Left lung (tissue), 10 donors: ENCODE measurements around the gene RAB7A. TPM values are rescaled to one million over a fixed set of nuclear protein-coding genes. Genes with fewer than 3 reads are reported as not detected.
"Not testable (repeated sequence)": the region's sequence is repeated elsewhere in the genome, so short reads cannot be mapped to it uniquely, and the experiment has no call there.

Source experiments
- ATAC-seq: fragments of 200-7000 bp; cut with Tn5 transposase; one replicate; pipeline ENCODE4 v1.9.1; 2020; ENCODE audit warnings: moderate library complexity
- DNase-seq, 4 donors: peaks; one replicate each; pipeline ENCODE4 v3.0.0-alpha.2; 2013 to 2020
- H3K27ac ChIP-seq, 2 donors: fragments of 200-600 bp; sonication (generic) in 1 of 2; one replicate each; pipeline versions ENCODE4 v1.5.0 to v1.8.0; 2020 to 2021
- H3K27me3 ChIP-seq, 2 donors: fragments of 200-600 bp; sonication (generic) in 1 of 2; one replicate each; pipeline versions ENCODE4 v1.5.0 to v1.8.0; 2020 to 2021
- H3K36me3 ChIP-seq, 2 donors: fragments of 200-600 bp; sonication (generic) in 1 of 2; one replicate each; pipeline versions ENCODE4 v1.5.0 to v1.8.0; 2020 to 2021
- H3K4me1 ChIP-seq, 2 donors: fragments of 200-600 bp; one replicate each; pipeline ENCODE4 v1.8.0; 2021
- H3K4me3 ChIP-seq, 2 donors: fragments of 200-600 bp; sonication (generic) in 1 of 2; one replicate each; pipeline versions ENCODE4 v1.5.0 to v1.8.0; 2020 to 2021; ENCODE audit warnings: mild to moderate bottlenecking in 1 of 2
- H3K9me3 ChIP-seq, 2 donors: fragments of 200-600 bp; sonication (generic) in 1 of 2; one replicate each; pipeline versions ENCODE4 v1.5.0 to v1.8.0; 2020 to 2021
- CTCF ChIP-seq, 2 donors: fragments of 200-600 bp; sonication (generic) in 1 of 2; IDR thresholded peaks; one replicate each; pipeline versions ENCODE4 v1.5.0 to v1.8.0; 2021; ENCODE audit warnings: antibody characterized with exemption in 2 of 2
- intact Hi-C, 2 donors: fragments of 100-400 bp; cut with DNase I; formaldehyde crosslinking; loops; one replicate each; pipeline versions ENCODE4 v1.11.2 to v1.14.2; 2022
- polyA plus RNA-seq, 6 donors: library from polyadenylated mRNA; unstranded; fragments of 120-200 nt; gene quantifications; one replicate each; pipeline ENCODE4 v1.2.1, GENCODE V29; 2013; ENCODE audit not compliant: insufficient read length in 6 of 6
- total RNA-seq, 2 donors: library from RNA; stranded (reverse); fragmentation: NEBNext Ultra II Directional; extraction: Animal tissue kit (Norgen Biotek cat#: 25700); gene quantifications; one replicate each; pipeline ENCODE4 v1.2.1, GENCODE V29; 2021
- donor health status: DM: no; HTN: yes; CAD: no.
- donor health status: DM: no; HTN: no; CAD: no.

The RAB7A gene
- total and polyA plus RNA-seq, 8 donors, result 162 to 336 (median 195) TPM

- intact Hi-C loops, result no loop called here
- no peaks in the 10 kb centered on the region for H3K9me3 ChIP-seq
- ATAC-seq, result no peak
- H3K4me1 ChIP-seq, result peaks cover 0 to 79% of the 10 kb centered on the region in 2 donors
- DNase-seq, result no peak
- H3K27me3 ChIP-seq, result no peaks in the 10 kb centered on the region
- H3K4me3 ChIP-seq, result no peak overlapping the region
- peak overlapping the region in 1 of 2 donors; percentile 65 for H3K27ac ChIP-seq
- no peak for TF ChIP-seq CTCF (IDR thresholded peaks at IDR 0.05)
- peaks cover 0 to 8% of the 10 kb centered on the region in 2 donors for H3K36me3 ChIP-seq
These were observed 23.1 kb downstream of the RAB7A start for GRCh38 chr3:128749035-128749434.

DNA sequence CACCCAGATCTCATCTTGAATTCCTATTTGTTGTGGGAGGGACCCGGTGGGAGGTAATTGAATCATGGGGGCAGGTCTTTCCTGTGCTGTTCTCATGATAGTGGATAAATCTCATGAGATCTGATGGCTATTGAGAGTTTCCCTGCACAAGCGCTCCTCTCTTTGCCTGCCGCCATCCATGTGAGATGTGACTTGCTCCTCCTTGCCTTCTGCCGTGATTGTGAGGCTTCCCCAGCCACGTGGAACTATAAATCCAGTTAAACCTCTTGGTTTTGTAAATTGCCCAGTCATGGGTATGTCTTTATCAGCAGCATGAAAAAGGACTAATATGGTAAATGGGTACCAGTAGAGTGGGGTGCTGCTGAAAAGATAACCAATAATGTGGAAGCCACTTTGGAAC lies 23.6 kb downstream of the RAB7A start:
- H3K4me3 ChIP-seq, ATAC-seq, H3K36me3 ChIP-seq, DNase-seq, intact Hi-C loops, H3K9me3 ChIP-seq, H3K27me3 ChIP-seq: not testable (repeated sequence)
- Histone ChIP-seq H3K27ac (peak overlapping the region in 1 of 2 donors; percentile 65), H3K4me1 (peaks cover 0 to 83% of the 10 kb centered on the region in 2 donors)

- ATAC-seq (peak; percentile 50), DNase-seq (no peak)
- no peak for TF ChIP-seq CTCF (IDR thresholded peaks at IDR 0.05)
- H3K4me3 ChIP-seq, result no peak overlapping the region
- peaks cover 0 to 89% of the 10 kb centered on the region in 2 donors for H3K4me1 ChIP-seq
- no peaks in the 10 kb centered on the region for H3K9me3 ChIP-seq
- intact Hi-C loops, result no loop called here
- H3K36me3 ChIP-seq, result no peaks in the 10 kb centered on the region
- no peak overlapping the region for H3K27ac ChIP-seq
- H3K27me3 ChIP-seq, result no peaks in the 10 kb centered on the region
These were observed 27.7 kb downstream of the RAB7A start for GRCh38 chr3:128753715-128754114.

- ATAC-seq (no peak), DNase-seq (no peak)
- no peak for TF ChIP-seq CTCF (IDR thresholded peaks at IDR 0.05)
- Histone ChIP-seq H3K27me3 (no peaks in the 10 kb centered on the region), H3K4me1 (peaks cover 14 to 84% of the 10 kb centered on the region in 2 donors), H3K36me3 (no peaks in the 10 kb centered on the region), H3K4me3 (peak overlapping the region in 1 of 2 donors; percentile 6), H3K9me3 (no peaks in the 10 kb centered on the region), H3K27ac (peak overlapping the region; percentile 59 to 87)
- intact Hi-C loops, result no loop called here
These were observed 34.1 kb downstream of the RAB7A start for GRCh38 chr3:128760042-128760441.

- no peak for TF ChIP-seq CTCF (IDR thresholded peaks at IDR 0.05)
- intact Hi-C loops, result no loop called here
- no peaks in the 10 kb centered on the region for H3K27me3 ChIP-seq
- H3K4me1 ChIP-seq, result peaks cover 14 to 86% of the 10 kb centered on the region in 2 donors
- H3K4me3 ChIP-seq, result no peak overlapping the region
- peak overlapping the region in 1 of 2 donors; percentile 87 for H3K27ac ChIP-seq
- ATAC-seq, result no peak
- no peaks in the 10 kb centered on the region for H3K36me3 ChIP-seq
- no peak for DNase-seq
- H3K9me3 ChIP-seq, result no peaks in the 10 kb centered on the region
These were observed 34.9 kb downstream of the RAB7A start for GRCh38 chr3:128760881-128761280.

GRCh38 chr3:128761392-128761791 lies 35.4 kb downstream of the RAB7A start:
- intact Hi-C loops, result no loop called here
- Histone ChIP-seq H3K27ac (peak overlapping the region in 1 of 2 donors; percentile 87), H3K9me3 (no peaks in the 10 kb centered on the region), H3K36me3 (no peaks in the 10 kb centered on the region), H3K4me3 (no peak overlapping the region), H3K4me1 (peaks cover 14 to 82% of the 10 kb centered on the region in 2 donors), H3K27me3 (no peaks in the 10 kb centered on the region)
- ATAC-seq (no peak), DNase-seq (no peak)
- no peak for TF ChIP-seq CTCF (IDR thresholded peaks at IDR 0.05)
